Measurements from ENCODE around the gene MOSPD3. TPM values are rescaled to one million over a fixed set of nuclear protein-coding genes. Genes with fewer than 3 reads are reported as not detected.

The MOSPD3 gene
- total and polyA plus RNA-seq, 10 of the 15 experiments (the other 5 are each of a cell fraction or from before 2014, with no cell fraction given) = 0.61 to 13.6 (median 4.1) TPM

- Histone ChIP-seq H3K4me3 (no peak overlapping the region), H3K36me3 (ENCODE audit: control insufficient read depth in 2 of 2, insufficient read depth in 2 of 2, low read length in 1 of 2) (no peaks in the 10 kb centered on the region), H2AFZ (ENCODE audit: control insufficient read depth, low read depth, low read length) (no peak overlapping the region), H3K4me1 (ENCODE audit: control insufficient read depth, insufficient read depth, low read length) (peaks cover 6% of the 10 kb centered on the region), H3K27me3 (replicated peaks in 1 of 2; ENCODE audit: control insufficient read depth in 2 of 2, insufficient read depth in 2 of 2, low read length in 1 of 2) (peaks cover 0 to 2% of the 10 kb centered on the region in 2 experiments; a peak in 2 of 4 replicates), H3K79me2 (ENCODE audit: control insufficient read depth, insufficient read depth, low read length) (no peaks in the 10 kb centered on the region), H4K20me1 (ENCODE audit: control insufficient read depth, insufficient read depth) (no peaks in the 10 kb centered on the region), H3K9me3 (replicated peaks; ENCODE audit: control insufficient read depth, insufficient read depth, low read length) (no peaks in the 10 kb centered on the region), H3K27ac (ENCODE audit: control insufficient read depth, insufficient read depth) (no peak overlapping the region), H3K4me2 (ENCODE audit: control insufficient read depth, insufficient read depth) (no peak overlapping the region), H3K9ac (ENCODE audit: control insufficient read depth, insufficient read depth, low read length) (no peak overlapping the region)
- intact Hi-C loops (cut with micrococcal nuclease; ENCODE audit: unreplicated experiment) (no loop called here), in situ Hi-C loops (cut with MboI) (no loop called here)
- DNase-seq (ENCODE audit: low read depth, low spot score) = no peak
- ChIA-PET RAD21 (ENCODE audit: unreplicated experiment) (no interaction called here), CTCF (interaction anchor here (0.6 to 3.4 kb wide), 3 partner anchors 9 to 16 kb away, joined by 3 to 9 read pairs (median 3); no protein-coding TSS in a partner anchor), SMC1A (ENCODE audit: uncharacterized antibody, unreplicated experiment) (interaction anchor here (2.5 kb wide), 1 partner anchor 14 kb away, joined by 7 read pairs; the partner anchor contains the start of genes FBXO24 and LRCH4), POLR2A (no interaction called here)
- BruUV-seq (replicated peaks) = no TSS peak
- 21% methylated on average over 18 of the region's 18 CpGs for WGBS (ENCODE audit: insufficient coverage, insufficient replicate concordance, low lambda C conversion rate, missing lambda C conversion rate)
- no peak for FAIRE-seq
- no peak for TF ChIP-seq GABPA (IDR thresholded peaks at IDR 0.05; ENCODE audit: low read depth)
- no peak for TF ChIP-seq YBX1 (IDR thresholded peaks at IDR 0.05)
- TF ChIP-seq, protein P1, sequence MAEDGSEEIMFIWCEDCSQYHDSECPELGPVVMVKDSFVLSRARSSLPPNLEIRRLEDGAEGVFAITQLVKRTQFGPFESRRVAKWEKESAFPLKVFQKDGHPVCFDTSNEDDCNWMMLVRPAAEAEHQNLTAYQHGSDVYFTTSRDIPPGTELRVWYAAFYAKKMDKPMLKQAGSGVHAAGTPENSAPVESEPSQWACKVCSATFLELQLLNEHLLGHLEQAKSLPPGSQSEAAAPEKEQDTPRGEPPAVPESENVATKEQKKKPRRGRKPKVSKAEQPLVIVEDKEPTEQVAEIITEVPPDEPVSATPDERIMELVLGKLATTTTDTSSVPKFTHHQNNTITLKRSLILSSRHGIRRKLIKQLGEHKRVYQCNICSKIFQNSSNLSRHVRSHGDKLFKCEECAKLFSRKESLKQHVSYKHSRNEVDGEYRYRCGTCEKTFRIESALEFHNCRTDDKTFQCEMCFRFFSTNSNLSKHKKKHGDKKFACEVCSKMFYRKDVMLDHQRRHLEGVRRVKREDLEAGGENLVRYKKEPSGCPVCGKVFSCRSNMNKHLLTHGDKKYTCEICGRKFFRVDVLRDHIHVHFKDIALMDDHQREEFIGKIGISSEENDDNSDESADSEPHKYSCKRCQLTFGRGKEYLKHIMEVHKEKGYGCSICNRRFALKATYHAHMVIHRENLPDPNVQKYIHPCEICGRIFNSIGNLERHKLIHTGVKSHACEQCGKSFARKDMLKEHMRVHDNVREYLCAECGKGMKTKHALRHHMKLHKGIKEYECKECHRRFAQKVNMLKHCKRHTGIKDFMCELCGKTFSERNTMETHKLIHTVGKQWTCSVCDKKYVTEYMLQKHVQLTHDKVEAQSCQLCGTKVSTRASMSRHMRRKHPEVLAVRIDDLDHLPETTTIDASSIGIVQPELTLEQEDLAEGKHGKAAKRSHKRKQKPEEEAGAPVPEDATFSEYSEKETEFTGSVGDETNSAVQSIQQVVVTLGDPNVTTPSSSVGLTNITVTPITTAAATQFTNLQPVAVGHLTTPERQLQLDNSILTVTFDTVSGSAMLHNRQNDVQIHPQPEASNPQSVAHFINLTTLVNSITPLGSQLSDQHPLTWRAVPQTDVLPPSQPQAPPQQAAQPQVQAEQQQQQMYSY (CRISPR knock-in tag; IDR thresholded peaks at IDR 0.05) = no peak
- TF ChIP-seq, protein P2, sequence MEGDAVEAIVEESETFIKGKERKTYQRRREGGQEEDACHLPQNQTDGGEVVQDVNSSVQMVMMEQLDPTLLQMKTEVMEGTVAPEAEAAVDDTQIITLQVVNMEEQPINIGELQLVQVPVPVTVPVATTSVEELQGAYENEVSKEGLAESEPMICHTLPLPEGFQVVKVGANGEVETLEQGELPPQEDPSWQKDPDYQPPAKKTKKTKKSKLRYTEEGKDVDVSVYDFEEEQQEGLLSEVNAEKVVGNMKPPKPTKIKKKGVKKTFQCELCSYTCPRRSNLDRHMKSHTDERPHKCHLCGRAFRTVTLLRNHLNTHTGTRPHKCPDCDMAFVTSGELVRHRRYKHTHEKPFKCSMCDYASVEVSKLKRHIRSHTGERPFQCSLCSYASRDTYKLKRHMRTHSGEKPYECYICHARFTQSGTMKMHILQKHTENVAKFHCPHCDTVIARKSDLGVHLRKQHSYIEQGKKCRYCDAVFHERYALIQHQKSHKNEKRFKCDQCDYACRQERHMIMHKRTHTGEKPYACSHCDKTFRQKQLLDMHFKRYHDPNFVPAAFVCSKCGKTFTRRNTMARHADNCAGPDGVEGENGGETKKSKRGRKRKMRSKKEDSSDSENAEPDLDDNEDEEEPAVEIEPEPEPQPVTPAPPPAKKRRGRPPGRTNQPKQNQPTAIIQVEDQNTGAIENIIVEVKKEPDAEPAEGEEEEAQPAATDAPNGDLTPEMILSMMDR (IDR thresholded peaks at IDR 0.05 in 2 of 3, conservative IDR thresholded peaks at IDR 0.05 in 1 of 3; ENCODE audit: control insufficient read depth in 2 of 3, extremely low read depth in 1 of 3, insufficient read depth in 1 of 3, low read depth in 3 of 3, low read length in 3 of 3) = peak in 2 of 3 experiments; percentile 10 to 30; a peak in 3 of 6 replicates
- ATAC-seq = peak; percentile 17; the same call in 1 of the 3 replicates
Observed at GRCh38 chr7:100599911-100600729, 12.2 kb upstream of the MOSPD3 start.
